Peyer's patch (tissue), 4 donors: Measurements from ENCODE around the gene RGPD3. TPM values are rescaled to one million over a fixed set of nuclear protein-coding genes. Genes with fewer than 3 reads are reported as not detected.
A peak's percentile ranks its signal among the peaks of the same experiment; 100 is the strongest.

Source experiments
- DNase-seq, 3 donors: peaks; one replicate each; pipeline ENCODE4 v3.0.0-alpha.2; 2017 to 2019
- H3K27ac ChIP-seq, 4 donors: fragments of 200-600 bp; sonication (generic); one replicate each; pipeline ENCODE4 v1.5.1; 2016 to 2019
- H3K27me3 ChIP-seq, 2 donors: fragments of 200-600 bp; sonication (generic); one replicate each; pipeline ENCODE4 v1.5.1; 2019
- H3K36me3 ChIP-seq, 3 donors: fragments of 200-600 bp; sonication (generic); one replicate each; pipeline ENCODE4 v1.5.1; 2016 to 2019
- H3K4me1 ChIP-seq, 4 donors: fragments of 200-600 bp; sonication (generic); one replicate each; pipeline ENCODE4 v1.5.1; 2016 to 2019
- H3K4me3 ChIP-seq, 4 donors: fragments of 200-600 bp; sonication (generic); 1 replicate in 3 of 4; 2 replicates in 1 of 4; pipeline ENCODE4 v1.5.1; 2016 to 2019; ENCODE audit warnings: mild to moderate bottlenecking in 1 of 4
- H3K9me3 ChIP-seq, 4 donors: fragments of 200-600 bp; sonication (generic); one replicate each; pipeline ENCODE4 v1.5.1; 2016 to 2019; ENCODE audit warnings: mild to moderate bottlenecking in 1 of 4
- POLR2A ChIP-seq, 2 donors: fragments of 450-650 bp; IDR thresholded peaks; one replicate each; pipeline ENCODE4 v1.5.1; 2017; ENCODE audit warnings: antibody characterized with exemption in 2 of 2, mild to moderate bottlenecking in 2 of 2, moderate library complexity in 2 of 2
- total RNA-seq, 4 donors: library from RNA; depleted of rRNA; stranded (reverse); fragments of >200 nt; gene quantifications; one replicate each; pipeline ENCODE4 v1.1.0, GENCODE V29; 2016
- TF ChIP-seq, protein P1 (sequence below), 6 experiments: fragments of 450-650 bp in 4 of 6; fragments of 200-600 bp in 2 of 6; sonication (generic) in 1 of 6; IDR thresholded peaks; one replicate each; pipeline ENCODE4 v1.5.1; 2017 to 2019; ENCODE audit warnings: antibody characterized with exemption in 6 of 6, mild to moderate bottlenecking in 3 of 6, moderate library complexity in 1 of 6

The RGPD3 gene
- total RNA-seq, 4 donors from 2014 or later, result 0.67 to 0.83 TPM; not detected in 2

DNA sequence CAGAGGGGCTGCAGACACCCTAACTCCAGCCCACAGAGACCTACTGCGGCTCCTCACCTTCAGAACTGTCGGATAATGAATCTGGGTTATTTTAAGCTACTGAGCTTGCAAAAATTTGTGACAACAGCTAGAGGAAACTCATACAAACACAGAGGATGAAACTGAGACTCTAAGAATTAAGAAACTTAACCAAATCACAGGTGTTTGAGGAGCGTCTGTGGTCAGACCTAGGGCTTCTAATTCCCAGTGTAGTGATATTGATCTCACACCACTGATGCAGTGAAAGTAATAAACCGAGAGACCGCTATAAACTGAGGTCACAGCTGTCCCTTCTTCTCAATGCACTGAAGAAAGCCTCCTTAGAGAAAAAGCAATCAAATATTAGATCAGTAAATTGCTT lies 110.1 kb downstream of the RGPD3 start:
- Histone ChIP-seq H3K27ac (no peak overlapping the region), H3K4me3 (no peak overlapping the region), H3K36me3 (no peaks in the 10 kb centered on the region), H3K4me1 (peaks cover 0 to 7% (median 0%) of the 10 kb centered on the region in 4 donors), H3K27me3 (no peaks in the 10 kb centered on the region), H3K9me3 (no peaks in the 10 kb centered on the region)
- TF ChIP-seq POLR2A (IDR thresholded peaks at IDR 0.05), result no peak
- TF ChIP-seq, protein P1, sequence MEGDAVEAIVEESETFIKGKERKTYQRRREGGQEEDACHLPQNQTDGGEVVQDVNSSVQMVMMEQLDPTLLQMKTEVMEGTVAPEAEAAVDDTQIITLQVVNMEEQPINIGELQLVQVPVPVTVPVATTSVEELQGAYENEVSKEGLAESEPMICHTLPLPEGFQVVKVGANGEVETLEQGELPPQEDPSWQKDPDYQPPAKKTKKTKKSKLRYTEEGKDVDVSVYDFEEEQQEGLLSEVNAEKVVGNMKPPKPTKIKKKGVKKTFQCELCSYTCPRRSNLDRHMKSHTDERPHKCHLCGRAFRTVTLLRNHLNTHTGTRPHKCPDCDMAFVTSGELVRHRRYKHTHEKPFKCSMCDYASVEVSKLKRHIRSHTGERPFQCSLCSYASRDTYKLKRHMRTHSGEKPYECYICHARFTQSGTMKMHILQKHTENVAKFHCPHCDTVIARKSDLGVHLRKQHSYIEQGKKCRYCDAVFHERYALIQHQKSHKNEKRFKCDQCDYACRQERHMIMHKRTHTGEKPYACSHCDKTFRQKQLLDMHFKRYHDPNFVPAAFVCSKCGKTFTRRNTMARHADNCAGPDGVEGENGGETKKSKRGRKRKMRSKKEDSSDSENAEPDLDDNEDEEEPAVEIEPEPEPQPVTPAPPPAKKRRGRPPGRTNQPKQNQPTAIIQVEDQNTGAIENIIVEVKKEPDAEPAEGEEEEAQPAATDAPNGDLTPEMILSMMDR (IDR thresholded peaks at IDR 0.05), result no peak
- no peak for DNase-seq

DNA sequence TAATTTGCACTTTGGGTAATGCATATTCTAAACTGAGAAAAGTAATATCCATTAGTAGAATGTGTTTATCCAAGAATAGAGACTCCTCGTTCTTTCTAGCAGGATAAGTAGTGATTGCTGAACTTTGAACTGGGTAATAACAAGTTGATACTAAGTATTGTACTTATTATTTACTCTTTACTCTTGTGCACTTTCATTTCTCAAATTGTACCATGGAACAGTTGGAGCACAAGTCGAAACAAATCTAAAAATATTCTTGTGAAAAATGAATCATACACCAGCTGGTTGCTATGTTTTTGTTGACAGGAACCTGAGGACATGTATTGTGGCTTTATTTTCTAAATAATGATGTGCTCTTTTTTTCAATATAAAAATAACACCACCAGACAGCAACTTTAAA lies 111.9 kb downstream of the RGPD3 start:
- no peak for DNase-seq
- H3K27ac ChIP-seq, result peak overlapping the region in 2 of 4 donors; percentile 29 to 63

DNA sequence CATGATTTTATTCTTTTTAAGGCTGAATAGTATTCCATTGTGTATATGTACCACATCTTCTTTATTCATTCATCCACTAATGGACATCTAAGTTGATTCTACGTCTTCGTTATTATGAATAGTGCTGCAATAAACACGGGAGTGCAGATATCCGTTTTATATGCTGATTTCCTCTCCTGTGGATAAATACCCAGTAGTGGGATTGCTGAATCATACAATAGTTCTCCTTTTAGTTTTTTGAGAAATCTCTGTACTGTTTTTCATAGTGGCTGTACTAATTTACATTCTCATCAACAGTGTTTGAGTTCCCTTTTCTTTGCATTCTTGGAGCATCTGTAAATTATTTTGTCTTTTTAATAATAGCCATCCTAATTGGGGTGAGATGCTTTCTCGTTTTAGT lies 114.5 kb downstream of the RGPD3 start:
- H3K4me1 ChIP-seq, result peaks cover 0 to 7% (median 0%) of the 10 kb centered on the region in 4 donors
- DNase-seq, result no peak
- TF ChIP-seq, protein P1 (IDR thresholded peaks at IDR 0.05), result no peak
- no peak for TF ChIP-seq POLR2A (IDR thresholded peaks at IDR 0.05)
- H3K27ac ChIP-seq, result no peak overlapping the region
- H3K36me3 ChIP-seq, result no peaks in the 10 kb centered on the region
- H3K9me3 ChIP-seq, result no peaks in the 10 kb centered on the region
- H3K27me3 ChIP-seq, result no peaks in the 10 kb centered on the region
- no peak overlapping the region for H3K4me3 ChIP-seq

More for the DNA sequence above, 111.9 kb downstream of the RGPD3 start:
- TF ChIP-seq, protein P1 (IDR thresholded peaks at IDR 0.05), result no peak
- TF ChIP-seq POLR2A (IDR thresholded peaks at IDR 0.05), result no peak
- Histone ChIP-seq H3K4me1 (peaks cover 0 to 7% (median 0%) of the 10 kb centered on the region in 4 donors), H3K4me3 (no peak overlapping the region), H3K27me3 (no peaks in the 10 kb centered on the region), H3K36me3 (no peaks in the 10 kb centered on the region), H3K9me3 (no peaks in the 10 kb centered on the region)

DNA sequence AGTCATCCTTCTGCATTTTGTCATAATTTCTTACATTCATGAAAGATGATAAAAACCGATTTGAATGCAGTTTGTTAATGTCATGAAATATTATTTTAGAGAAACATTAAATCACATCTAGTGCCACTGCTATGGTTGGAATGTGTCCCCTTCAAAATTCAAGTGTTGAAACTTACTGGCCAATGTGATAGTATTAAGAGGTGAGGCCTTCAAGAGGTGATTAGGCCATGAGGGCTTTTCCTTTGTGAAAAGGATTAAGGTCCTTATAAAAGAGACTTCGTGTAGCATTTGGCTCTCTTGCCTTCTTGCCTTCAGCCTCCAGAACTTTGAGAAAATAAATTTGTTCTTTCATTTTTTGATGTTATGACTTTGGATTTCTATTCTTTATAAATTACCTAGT lies 117.2 kb downstream of the RGPD3 start:
- Histone ChIP-seq H3K4me3 (no peak overlapping the region), H3K9me3 (no peaks in the 10 kb centered on the region), H3K27ac (no peak overlapping the region), H3K4me1 (no peaks in the 10 kb centered on the region), H3K36me3 (no peaks in the 10 kb centered on the region), H3K27me3 (no peaks in the 10 kb centered on the region)
- TF ChIP-seq, protein P1 (IDR thresholded peaks at IDR 0.05), result no peak
- TF ChIP-seq POLR2A (IDR thresholded peaks at IDR 0.05), result no peak
- no peak for DNase-seq

DNA sequence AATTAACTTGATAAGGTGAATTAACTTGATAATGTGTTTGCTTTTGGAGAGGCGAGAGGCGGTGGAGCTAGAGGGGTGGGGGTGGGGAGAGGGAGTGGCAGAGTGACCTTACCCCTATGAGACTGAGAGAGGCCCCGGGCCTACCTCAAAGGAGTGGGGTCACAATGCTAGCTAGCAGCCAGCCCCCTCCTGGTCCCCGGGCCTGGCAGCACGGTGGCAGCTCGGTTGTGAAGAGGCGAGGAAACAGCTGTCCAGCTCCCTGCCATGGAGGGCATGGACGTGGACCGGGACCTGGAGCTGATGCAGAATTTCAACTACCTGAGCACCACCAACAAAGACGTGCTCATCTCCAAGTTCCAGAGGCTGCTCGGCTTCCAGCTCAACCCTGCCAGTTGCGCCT lies 123.9 kb downstream of the RGPD3 start:
- H3K27me3 ChIP-seq, result no peaks in the 10 kb centered on the region
- DNase-seq, result no peak
- peaks cover 0 to 3% (median 0%) of the 10 kb centered on the region in 4 donors for H3K4me1 ChIP-seq
- H3K4me3 ChIP-seq, result no peak overlapping the region
- H3K27ac ChIP-seq, result no peak overlapping the region
- no peaks in the 10 kb centered on the region for H3K9me3 ChIP-seq
- TF ChIP-seq, protein P1 (IDR thresholded peaks at IDR 0.05), result no peak
- no peak for TF ChIP-seq POLR2A (IDR thresholded peaks at IDR 0.05)
- no peaks in the 10 kb centered on the region for H3K36me3 ChIP-seq

DNA sequence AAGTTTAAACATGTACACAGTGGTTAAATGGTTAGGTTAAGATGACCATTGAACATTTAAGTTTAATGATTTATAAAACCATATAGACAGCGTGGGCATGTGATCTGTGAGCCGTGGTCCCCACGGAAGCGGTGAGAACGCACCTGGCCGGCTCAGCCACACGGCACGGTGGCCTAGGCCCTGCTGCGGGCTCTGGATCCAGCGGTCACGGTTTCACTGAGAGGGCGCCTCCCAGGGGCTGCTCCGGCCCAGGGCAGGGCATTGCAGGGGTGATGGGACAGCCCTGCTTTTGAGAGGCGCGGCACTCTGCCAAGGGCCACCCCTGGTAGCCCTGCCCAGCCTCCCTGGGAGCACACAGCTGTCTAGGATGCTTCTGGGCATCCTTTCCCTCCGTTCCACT lies 124.9 kb downstream of the RGPD3 start:
- Histone ChIP-seq H3K36me3 (no peaks in the 10 kb centered on the region), H3K9me3 (no peaks in the 10 kb centered on the region), H3K27ac (peak overlapping the region in 2 of 4 donors; percentile 65 to 74), H3K4me3 (peak overlapping the region in 1 of 4 donors; percentile 49), H3K4me1 (peaks cover 0 to 3% (median 0%) of the 10 kb centered on the region in 4 donors), H3K27me3 (no peaks in the 10 kb centered on the region)
- DNase-seq, result peak in 2 of 3 donors; percentile 59 to 75
- TF ChIP-seq, protein P1 (IDR thresholded peaks at IDR 0.05), result peak in 1 of 6 experiments; percentile 21
- TF ChIP-seq POLR2A (IDR thresholded peaks at IDR 0.05), result no peak
